OCI-LY7 (cell line): ENCODE results near the gene RIMKLB. TPM values are rescaled to one million over a fixed set of nuclear protein-coding genes. Genes with fewer than 3 reads are reported as not detected.
"Not testable (repeated sequence)": the region's sequence is repeated elsewhere in the genome, so short reads cannot be mapped to it uniquely, and the experiment has no call there.

ENCODE experiments used
- BruUV-seq: library from RNA; stranded (reverse); fragments of 400-500 nt; replicated peaks from 2 replicates; lab custom pipeline; 2021; lab: Mats Ljungman, UMichigan
- CTCF ChIA-PET: fragments of 300-600 bp; sonication (Branson Sonifier 250); formaldehyde crosslinking; loops from one replicate; lab custom pipeline; 2022; ENCODE audit warnings: antibody characterized with exemption; ENCODE audit not compliant: unreplicated experiment; lab: Charles Lee
- POLR2A ChIA-PET: fragments of 300-600 bp; sonication (Branson Sonifier 250); formaldehyde crosslinking; loops from one replicate; lab custom pipeline; 2022; ENCODE audit warnings: antibody characterized with exemption; lab: Charles Lee
- DNase-seq: peaks from one replicate; pipeline ENCODE4 v3.0.0-alpha.2; 2015; ENCODE audit warnings: low spot score
- H2AFZ ChIP-seq: fragments of 200-600 bp; sonication (generic), shearing (Covaris generic); 2 replicates; pipeline ENCODE4 v1.6.1; 2014; ENCODE audit warnings: mild to moderate bottlenecking, antibody characterized with exemption, low read length, moderate library complexity
- H3K27ac ChIP-seq: fragments of 200-600 bp; sonication (generic); 2 replicates; pipeline ENCODE4 v1.5.1; 2014; ENCODE audit warnings: mixed run types, low read depth, mild to moderate bottlenecking, moderate library complexity, low read length, inconsistent platforms; ENCODE audit not compliant: poor library complexity, severe bottlenecking
- H3K36me3 ChIP-seq: fragments of 200-600 bp; sonication (generic); 2 replicates; pipeline ENCODE4 v1.6.1; 2014; ENCODE audit warnings: mild to moderate bottlenecking, antibody characterized with exemption, low read length, moderate library complexity, mixed read lengths; ENCODE audit not compliant: insufficient read depth
- H3K4me1 ChIP-seq: fragments of 200-600 bp; sonication (generic); 2 replicates; pipeline ENCODE4 v1.5.1; 2014; ENCODE audit warnings: mild to moderate bottlenecking, low read length; ENCODE audit not compliant: insufficient read depth, poor library complexity, severe bottlenecking
- H3K4me2 ChIP-seq: fragments of 200-600 bp; sonication (generic); 2 replicates; pipeline ENCODE4 v1.6.1; 2014; ENCODE audit warnings: mild to moderate bottlenecking, low read length
- H3K4me3 ChIP-seq: fragments of 200-600 bp; sonication (generic); 2 replicates; pipeline ENCODE4 v1.5.1; 2014; ENCODE audit warnings: mild to moderate bottlenecking, low read depth, low read length; ENCODE audit not compliant: poor library complexity, severe bottlenecking
- H3K79me2 ChIP-seq: fragments of 200-600 bp; sonication (generic); 2 replicates; pipeline ENCODE4 v1.6.1; 2016; ENCODE audit warnings: low read depth, mild to moderate bottlenecking, low read length, moderate library complexity, mixed read lengths; ENCODE audit not compliant: insufficient read depth
- H3K9me2 ChIP-seq: fragments of 200-600 bp; sonication (generic); 2 replicates; pipeline ENCODE4 v1.6.1; 2016; ENCODE audit warnings: mild to moderate bottlenecking, low read length, mixed read lengths; ENCODE audit not compliant: insufficient read depth
- H3K9me3 ChIP-seq: fragments of 200-600 bp; sonication (generic); 2 replicates; pipeline ENCODE4 v1.6.1; 2014; ENCODE audit warnings: mild to moderate bottlenecking, mixed run types, low read length, mixed read lengths
- H4K20me1 ChIP-seq: fragments of 200-600 bp; sonication (generic); 2 replicates; pipeline ENCODE4 v1.6.1; 2014; ENCODE audit warnings: mild to moderate bottlenecking, antibody characterized with exemption, low read length, moderate library complexity, mixed read lengths; ENCODE audit not compliant: insufficient read depth
- EZH2phosphoT487 ChIP-seq: fragments of 200-600 bp; sonication (generic); IDR thresholded peaks from 2 replicates; pipeline ENCODE4 v1.6.1; 2018; ENCODE audit warnings: low read depth, borderline replicate concordance, mild to moderate bottlenecking, mixed run types, antibody characterized with exemption, low read length, moderate library complexity, mixed read lengths
- intact Hi-C: fragments of 100-400 bp; cut with micrococcal nuclease; formaldehyde crosslinking; loops from one replicate; pipeline ENCODE4 v1.10.0; 2022; ENCODE audit not compliant: unreplicated experiment
- total RNA-seq, 2 experiments: library from RNA; depleted of rRNA in 1 of 2; stranded (reverse); fragments of >200 nt in 1 of 2; shearing (Covaris generic) in 1 of 2; gene quantifications; 2 replicates each; pipeline ENCODE4 v1.2.3, GENCODE V29; 2014 to 2022
- TF ChIP-seq, protein P1 (sequence below): fragments of 200-600 bp; sonication (generic); conservative IDR thresholded peaks from 2 replicates; pipeline ENCODE4 v1.5.1; 2014; ENCODE audit warnings: mild to moderate bottlenecking, antibody characterized with exemption, low read length, moderate library complexity, mixed read lengths

The RIMKLB gene
- total RNA-seq, 2 experiments from 2014 or later, result 84.6 to 109 TPM

GRCh38 chr12:8781381-8782127 lies 83.8 kb downstream of the RIMKLB start:
- ChIA-PET CTCF (no interaction called here), POLR2A (interaction anchor here (0.7 to 2.5 kb wide), 3 partner anchors 10 to 168 kb away, joined by 3 to 7 read pairs (median 4); no protein-coding TSS in a partner anchor)
- H3K4me2 ChIP-seq, result no peak overlapping the region
- BruUV-seq, result no TSS peak
- no peaks in the 10 kb centered on the region for H4K20me1 ChIP-seq
- no peaks in the 10 kb centered on the region for H3K4me1 ChIP-seq
- H3K79me2 ChIP-seq, result no peaks in the 10 kb centered on the region
- H3K36me3 ChIP-seq, result peaks cover 77% of the 10 kb centered on the region
- intact Hi-C loops, result loop anchor here (2.0 kb wide), 1 partner anchor 99 kb away; no protein-coding TSS in a partner anchor
- DNase-seq, result no peak
- TF ChIP-seq, protein P1, sequence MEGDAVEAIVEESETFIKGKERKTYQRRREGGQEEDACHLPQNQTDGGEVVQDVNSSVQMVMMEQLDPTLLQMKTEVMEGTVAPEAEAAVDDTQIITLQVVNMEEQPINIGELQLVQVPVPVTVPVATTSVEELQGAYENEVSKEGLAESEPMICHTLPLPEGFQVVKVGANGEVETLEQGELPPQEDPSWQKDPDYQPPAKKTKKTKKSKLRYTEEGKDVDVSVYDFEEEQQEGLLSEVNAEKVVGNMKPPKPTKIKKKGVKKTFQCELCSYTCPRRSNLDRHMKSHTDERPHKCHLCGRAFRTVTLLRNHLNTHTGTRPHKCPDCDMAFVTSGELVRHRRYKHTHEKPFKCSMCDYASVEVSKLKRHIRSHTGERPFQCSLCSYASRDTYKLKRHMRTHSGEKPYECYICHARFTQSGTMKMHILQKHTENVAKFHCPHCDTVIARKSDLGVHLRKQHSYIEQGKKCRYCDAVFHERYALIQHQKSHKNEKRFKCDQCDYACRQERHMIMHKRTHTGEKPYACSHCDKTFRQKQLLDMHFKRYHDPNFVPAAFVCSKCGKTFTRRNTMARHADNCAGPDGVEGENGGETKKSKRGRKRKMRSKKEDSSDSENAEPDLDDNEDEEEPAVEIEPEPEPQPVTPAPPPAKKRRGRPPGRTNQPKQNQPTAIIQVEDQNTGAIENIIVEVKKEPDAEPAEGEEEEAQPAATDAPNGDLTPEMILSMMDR, result no peak
- no peak for TF ChIP-seq EZH2phosphoT487
- H3K9me3 ChIP-seq, result no peaks in the 10 kb centered on the region
- no peaks in the 10 kb centered on the region for H3K9me2 ChIP-seq
- H2AFZ ChIP-seq, result no peak overlapping the region
- H3K27ac ChIP-seq, result no peak overlapping the region
- no peak overlapping the region for H3K4me3 ChIP-seq

DNA sequence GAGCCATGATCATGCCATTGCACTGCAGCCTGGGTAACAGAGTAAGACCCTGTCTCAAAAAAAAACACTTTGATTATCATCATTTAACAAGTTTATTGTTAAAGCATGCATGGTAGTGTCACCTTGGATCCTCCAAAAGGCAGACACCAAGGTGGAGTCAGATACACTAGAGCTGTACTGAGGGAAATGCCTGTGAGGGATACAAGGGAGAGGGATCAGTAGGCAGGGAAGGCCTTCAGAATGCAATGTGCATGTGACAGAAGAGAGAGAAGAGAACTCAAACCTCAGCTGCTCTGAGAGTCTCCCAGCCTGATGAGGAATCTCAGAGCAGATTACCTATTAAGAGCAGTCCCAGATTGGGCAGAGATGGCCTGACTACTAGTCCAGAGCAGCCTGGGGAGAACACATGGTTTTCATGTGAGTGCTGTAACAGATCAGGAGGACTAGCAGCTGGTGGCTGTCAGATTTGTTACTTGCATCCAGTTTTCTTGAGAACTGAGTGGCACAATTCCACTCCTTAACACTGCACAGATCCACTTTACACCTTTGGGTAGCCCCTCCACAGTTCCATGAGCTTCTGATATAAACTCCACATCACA lies 86.6 kb downstream of the RIMKLB start:
- intact Hi-C loops, result no loop called here
- no peaks in the 10 kb centered on the region for H3K4me1 ChIP-seq
- H3K4me3 ChIP-seq, result no peak overlapping the region
- DNase-seq, result no peak
- H3K4me2 ChIP-seq, result no peak overlapping the region
- no TSS peak for BruUV-seq
- H4K20me1 ChIP-seq, result no peaks in the 10 kb centered on the region
- ChIA-PET CTCF (no interaction called here), POLR2A (no interaction called here)
- no peak overlapping the region for H2AFZ ChIP-seq
- H3K9me3 ChIP-seq, result no peaks in the 10 kb centered on the region
- H3K36me3 ChIP-seq, result peaks cover 49% of the 10 kb centered on the region
- no peaks in the 10 kb centered on the region for H3K9me2 ChIP-seq
- peaks cover 3% of the 10 kb centered on the region; the same call in 1 of the 2 replicates for H3K79me2 ChIP-seq
- TF ChIP-seq, protein P1, result no peak
- no peak for TF ChIP-seq EZH2phosphoT487
- no peak overlapping the region for H3K27ac ChIP-seq

GRCh38 chr12:8785499-8785898 lies 87.7 kb downstream of the RIMKLB start:
- H3K27ac ChIP-seq, result no peak overlapping the region
- H3K4me3 ChIP-seq, result no peak overlapping the region
- no TSS peak for BruUV-seq
- peaks cover 8% of the 10 kb centered on the region; the same call in 1 of the 2 replicates for H3K79me2 ChIP-seq
- no peak overlapping the region for H3K4me2 ChIP-seq
- no peaks in the 10 kb centered on the region for H4K20me1 ChIP-seq
- CTCF ChIA-PET, result no interaction called here
- intact Hi-C loops, result no loop called here
- TF ChIP-seq, protein P1, result no peak
- no peak for TF ChIP-seq EZH2phosphoT487
- no peaks in the 10 kb centered on the region for H3K4me1 ChIP-seq
- no peak overlapping the region for H2AFZ ChIP-seq
- POLR2A ChIA-PET, result no interaction called here
- peaks cover 38% of the 10 kb centered on the region for H3K36me3 ChIP-seq
- no peaks in the 10 kb centered on the region for H3K9me3 ChIP-seq
- H3K9me2 ChIP-seq, result no peaks in the 10 kb centered on the region
- no peak for DNase-seq

DNA sequence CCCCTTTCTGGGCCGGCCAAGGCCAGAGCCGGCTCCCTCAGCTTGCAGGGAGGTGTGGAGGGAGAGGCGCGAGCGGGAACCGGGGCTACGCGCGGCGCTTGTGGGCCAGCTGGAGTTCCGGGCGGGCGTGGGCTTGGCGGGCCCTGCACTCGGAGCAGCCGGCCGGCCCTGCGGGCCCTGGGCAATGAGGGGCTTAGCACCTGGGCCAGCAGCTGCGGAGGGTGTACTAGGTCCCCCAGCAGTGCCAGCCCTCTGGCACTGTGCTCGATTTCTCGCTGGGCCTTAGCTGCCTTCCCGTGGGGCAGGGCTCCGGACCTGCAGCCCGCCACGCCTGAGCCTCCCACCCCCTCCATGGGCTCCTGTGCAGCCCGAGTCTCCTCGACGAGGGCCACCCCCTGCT lies 89.4 kb downstream of the RIMKLB start:
- H3K27ac ChIP-seq, H3K4me2 ChIP-seq, intact Hi-C loops, H3K4me1 ChIP-seq, H3K4me3 ChIP-seq, CTCF ChIA-PET, BruUV-seq, H4K20me1 ChIP-seq, H3K9me3 ChIP-seq, H3K79me2 ChIP-seq, DNase-seq, H3K9me2 ChIP-seq, H2AFZ ChIP-seq: not testable (repeated sequence)
- POLR2A ChIA-PET, result interaction anchor here (1.0 kb wide), 1 partner anchor 90 kb away, joined by 3 read pairs; the partner anchor contains the start of gene RIMKLB
- peaks cover 23% of the 10 kb centered on the region for H3K36me3 ChIP-seq
